GM12891 (cell line): ENCODE data around the gene BHLHE41.

ENCODE experiments used
- PAX5 ChIP-seq: IDR thresholded peaks from 2 replicates; pipeline ENCODE4 v1.6.1; 2011; ENCODE audit warnings: low read length, moderate library complexity, mild to moderate bottlenecking; ENCODE audit not compliant: insufficient read depth, severe bottlenecking
- POLR2A ChIP-seq: IDR thresholded peaks from 2 replicates; pipeline ENCODE4 v1.6.1; 2011; ENCODE audit warnings: low read depth, low read length, control low read depth
- POLR2AphosphoS5 ChIP-seq: IDR thresholded peaks from 2 replicates; pipeline ENCODE4 v1.6.1; 2011; ENCODE audit warnings: low read depth, low read length, control low read depth
- POU2F2 ChIP-seq: IDR thresholded peaks from 2 replicates; pipeline ENCODE4 v1.6.1; 2011; ENCODE audit warnings: low read depth, mild to moderate bottlenecking, control low read depth, low read length, moderate library complexity
- SPI1 ChIP-seq: IDR thresholded peaks from 2 replicates; pipeline ENCODE4 v1.6.1; 2011; ENCODE audit warnings: low read depth, low read length, control low read depth
- TAF1 ChIP-seq: IDR thresholded peaks from 2 replicates; pipeline ENCODE4 v1.6.1; 2011; ENCODE audit warnings: low read depth, low read length, control low read depth

DNA sequence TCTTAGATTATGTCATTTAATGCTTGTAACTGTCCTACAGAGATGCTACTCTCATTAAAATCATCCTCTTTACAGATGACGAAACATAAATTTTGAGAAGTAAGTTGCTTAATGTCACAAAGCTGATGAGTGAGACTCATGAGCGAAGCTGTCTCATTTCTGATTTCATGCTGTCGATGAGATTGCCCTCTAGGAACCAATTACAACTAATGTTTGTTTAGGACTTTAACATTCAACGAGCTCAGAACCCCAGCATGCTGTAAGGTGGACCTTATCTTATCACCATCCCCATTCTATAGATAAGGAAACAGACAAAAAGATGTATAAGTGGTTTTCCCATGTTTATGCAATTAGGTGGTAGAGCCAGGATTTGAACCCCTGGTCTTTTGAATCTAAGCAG is 23.1 kb downstream of the BHLHE41 start:
- TF ChIP-seq PAX5 = no peak
- TF ChIP-seq TAF1 = no peak
- no peak for TF ChIP-seq POLR2A
- TF ChIP-seq POLR2AphosphoS5 = no peak
- TF ChIP-seq POU2F2 = no peak
- no peak for TF ChIP-seq SPI1
